Endothelial cell of umbilical vein (primary cell): ENCODE data around the gene CTTNBP2NL.

Experiments used
- CTCF ChIP-seq, 2 donors: IDR thresholded peaks; 1 replicate in 1 of 2; 2 replicates in 1 of 2; pipeline ENCODE4 v1.5.1; 2011; ENCODE audit warnings: low read length in 2 of 2, mild to moderate bottlenecking in 2 of 2, moderate library complexity in 2 of 2, control low read depth in 1 of 2, inconsistent platforms in 1 of 2, low read depth in 1 of 2; ENCODE audit not compliant: insufficient read depth in 1 of 2; ENCODE audit errors: extremely low read depth in 1 of 2
- EZH2 ChIP-seq: IDR thresholded peaks from 2 replicates; pipeline ENCODE4 v1.6.1; 2012; ENCODE audit warnings: borderline replicate concordance, low read depth, mild to moderate bottlenecking, moderate library complexity, low read length, inconsistent platforms; ENCODE audit not compliant: severe bottlenecking
- MAX ChIP-seq: IDR thresholded peaks from 2 replicates; pipeline ENCODE4 v1.6.1; 2011; ENCODE audit not compliant: insufficient read depth, insufficient read length
- MYC ChIP-seq: IDR thresholded peaks from one replicate; pipeline ENCODE4 v1.6.1; 2011; ENCODE audit warnings: mild to moderate bottlenecking, low read depth, low read length
- POLR2A ChIP-seq: IDR thresholded peaks from 2 replicates; pipeline ENCODE4 v1.6.1; 2012; ENCODE audit warnings: low read depth, mild to moderate bottlenecking, control low read depth, low read length
- POLR2AphosphoS5 ChIP-seq: IDR thresholded peaks from 2 replicates; pipeline ENCODE4 v1.6.1; 2012; ENCODE audit warnings: low read depth, mild to moderate bottlenecking, control low read depth, low read length, moderate library complexity; ENCODE audit not compliant: insufficient read depth

GRCh38 chr1:112464501-112464900 lies 68.5 kb downstream of the CTTNBP2NL start:
- TF ChIP-seq EZH2 (no peak), CTCF (IDR thresholded peaks at IDR 0.05; ENCODE audit: extremely low read depth in 1 of 2, insufficient read depth in 1 of 2, low read depth in 1 of 2, low read length in 2 of 2) (no peak), MYC (no peak), POLR2AphosphoS5 (peak; percentile 54), POLR2A (no peak), MAX (no peak)
